K562 (cell line): ENCODE data around the gene RARRES1. TPM values are rescaled to one million over a fixed set of nuclear protein-coding genes. Genes with fewer than 3 reads are reported as not detected.

Experiments used
- CHD1 ChIP-seq: fragments of 200-600 bp; sonication (generic); IDR thresholded peaks from one replicate; pipeline ENCODE4 v1.6.1; 2012; ENCODE audit warnings: mild to moderate bottlenecking, moderate library complexity, low read length, inconsistent platforms
- DACH1 ChIP-seq: fragments of 450-650 bp; IDR thresholded peaks from 2 replicates; pipeline ENCODE4 v1.6.1; 2018; ENCODE audit not compliant: partially characterized antibody
- ELF2 ChIP-seq: fragments of 250-450 bp; sonication (Bioruptor Pico); IDR thresholded peaks from 2 replicates; pipeline ENCODE4 v1.5.0; 2021; ENCODE audit warnings: mild to moderate bottlenecking
- HMGN3 ChIP-seq: IDR thresholded peaks from 2 replicates; pipeline ENCODE4 v1.6.1; 2011; ENCODE audit warnings: borderline replicate concordance, low read depth, mild to moderate bottlenecking, mixed read lengths, low read length; ENCODE audit not compliant: insufficient read length; ENCODE audit errors: extremely low read depth
- MYBL2 ChIP-seq, 2 experiments: fragments of 450-650 bp in 1 of 2; sonication (generic) in 1 of 2; formaldehyde crosslinking in 1 of 2; IDR thresholded peaks; 2 replicates each; pipeline versions ENCODE4 v1.6.1 to v1.8.1; 2017 to 2022; ENCODE audit warnings: borderline replicate concordance in 1 of 2, inconsistent platforms in 1 of 2, low read depth in 1 of 2, mild to moderate bottlenecking in 1 of 2, missing genetic modification reagents in 1 of 2, moderate library complexity in 1 of 2
- NR2C1 ChIP-seq, 2 experiments: fragments of 450-650 bp; IDR thresholded peaks; 2 replicates each; pipeline ENCODE4 v1.6.1; 2017; ENCODE audit warnings: mild to moderate bottlenecking in 2 of 2, antibody characterized with exemption in 1 of 2, inconsistent platforms in 1 of 2, missing compliant biosample characterization in 1 of 2, missing genetic modification characterization in 1 of 2
- POLR2AphosphoS2 ChIP-seq: IDR thresholded peaks from 2 replicates; pipeline ENCODE4 v1.6.1; 2012; ENCODE audit warnings: low read length, improper control_type of control experiment
- PTTG1 ChIP-seq: fragments of 450-650 bp; IDR thresholded peaks from 2 replicates; pipeline ENCODE4 v1.6.1; 2016; ENCODE audit warnings: low read depth, mild to moderate bottlenecking, missing genetic modification characterization, missing compliant biosample characterization
- RBM22 ChIP-seq: fragments of 200-400 bp; formaldehyde crosslinking; IDR thresholded peaks from 2 replicates; pipeline ENCODE4 v1.6.1; 2018; ENCODE audit warnings: low read length, low read depth; ENCODE audit not compliant: poor library complexity, severe bottlenecking
- RREB1 ChIP-seq: fragments of 250-450 bp; sonication (Bioruptor Pico); IDR thresholded peaks from 2 replicates; pipeline ENCODE4 v1.4.0; 2020
- TAF15 ChIP-seq: fragments of 200-400 bp; formaldehyde crosslinking; IDR thresholded peaks from 2 replicates; pipeline ENCODE4 v1.6.1; 2017; ENCODE audit warnings: mild to moderate bottlenecking, low read depth, low read length, moderate library complexity
- THRAP3 ChIP-seq: fragments of 450-650 bp; IDR thresholded peaks from 2 replicates; pipeline ENCODE4 v1.6.1; 2016; ENCODE audit warnings: mild to moderate bottlenecking, inconsistent platforms, borderline replicate concordance
- XRCC4 ChIP-seq: IDR thresholded peaks from one replicate; pipeline ENCODE4 v1.6.1; 2011; ENCODE audit not compliant: insufficient read depth, insufficient read length; ENCODE audit errors: extremely low read depth
- ZBED1 ChIP-seq: IDR thresholded peaks from 2 replicates; pipeline ENCODE4 v1.6.1; 2014
- ZBTB1 ChIP-seq: sonication (generic); formaldehyde crosslinking; IDR thresholded peaks from 2 replicates; pipeline ENCODE4 v1.8.1; 2023; ENCODE audit warnings: missing genetic modification reagents, low read depth, mild to moderate bottlenecking, borderline replicate concordance
- ZBTB43 ChIP-seq: sonication (generic); formaldehyde crosslinking; IDR thresholded peaks from 2 replicates; pipeline ENCODE4 v1.8.0; 2023; ENCODE audit warnings: mild to moderate bottlenecking, missing genetic modification reagents
- ZNF12 ChIP-seq: sonication (generic); formaldehyde crosslinking; IDR thresholded peaks from 2 replicates; pipeline ENCODE4 v1.4.0; 2020; ENCODE audit warnings: mild to moderate bottlenecking, missing genetic modification reagents
- ZNF146 ChIP-seq: IDR thresholded peaks from one replicate; pipeline ENCODE4 v1.6.1; 2018; ENCODE audit warnings: missing compliant biosample characterization; ENCODE audit not compliant: unreplicated experiment
- ZNF174 ChIP-seq: fragments of 250-450 bp; sonication (Bioruptor Pico); IDR thresholded peaks from 2 replicates; pipeline ENCODE4 v1.4.0; 2020; ENCODE audit warnings: mild to moderate bottlenecking
- ZNF282 ChIP-seq: sonication (generic); formaldehyde crosslinking; IDR thresholded peaks from 2 replicates; pipeline ENCODE4 v1.8.1; 2023; ENCODE audit warnings: missing genetic modification reagents
- ZNF395 ChIP-seq: fragments of 200-800 bp; sonication (Bioruptor generic); IDR thresholded peaks from 2 replicates; pipeline ENCODE4 v1.6.1; 2017; ENCODE audit warnings: missing genetic modification characterization, missing compliant biosample characterization
- polyA plus RNA-seq, 8 experiments: library from polyadenylated mRNA; depleted of rRNA in 4 of 8; stranded (reverse) in 5 of 8; unstranded in 3 of 8; fragments of >200 nt; fragmentation: Nextera tagmentation in 2 of 8; fragmentation: Illumina TruSeq in 1 of 8; extraction: Ambion mirVana in 2 of 8; extraction: Trizol in 1 of 8; gene quantifications; 2 replicates each; pipeline versions ENCODE4 v1.2.1 to v1.2.3, GENCODE V29; 2011 to 2014; ENCODE audit warnings: inconsistent platforms in 1 of 8, missing spikeins in 1 of 8
- total RNA-seq, 7 experiments: library from RNA; depleted of rRNA in 6 of 7; stranded (reverse); fragments of >200 nt in 6 of 7; fragmentation: Illumina TruSeq in 2 of 7; extraction: Trizol in 2 of 7; gene quantifications; 2 replicates each; pipeline versions ENCODE4 v1.2.1 to v1.2.3, GENCODE V29; 2011 to 2021; ENCODE audit warnings: low replicate concordance in 1 of 7

The RARRES1 gene
- total and polyA plus RNA-seq, 9 of the 15 experiments (the other 6 are each of a cell fraction or from before 2014, with no cell fraction given), result not detected

- TF ChIP-seq ELF2, result no peak
- TF ChIP-seq POLR2AphosphoS2, result no peak
- peak; percentile 10; the same call in 1 of the 2 replicates for TF ChIP-seq ZNF174
- TF ChIP-seq RBM22, result no peak
- no peak for TF ChIP-seq ZBTB43
- no peak for TF ChIP-seq DACH1
- TF ChIP-seq ZNF146 (CRISPR knock-in tag), result no peak
- no peak for TF ChIP-seq ZNF12 (CRISPR knock-in tag)
- no peak for TF ChIP-seq NR2C1 (IDR thresholded peaks at IDR 0.05)
- TF ChIP-seq NR2C1 (tag; IDR thresholded peaks at IDR 0.05), result 0 out of 2 replicates have a peak, but pooled peaks have one; percentile 33
- TF ChIP-seq HMGN3, result no peak
- no peak for TF ChIP-seq XRCC4
- TF ChIP-seq MYBL2 (IDR thresholded peaks at IDR 0.05; ENCODE audit: low read depth), result 0 out of 2 replicates have a peak, but pooled peaks have one; percentile 17
- no peak for TF ChIP-seq MYBL2 (CRISPR knock-in tag; IDR thresholded peaks at IDR 0.05; ENCODE audit: borderline replicate concordance)
- TF ChIP-seq PTTG1 (tag), result no peak
- no peak for TF ChIP-seq THRAP3
- TF ChIP-seq CHD1, result no peak
- TF ChIP-seq ZBTB1 (CRISPR knock-in tag), result no peak
- TF ChIP-seq TAF15, result no peak
- TF ChIP-seq ZNF395 (CRISPR knock-in tag), result 0 out of 2 replicates have a peak, but pooled peaks have one; percentile 25
- TF ChIP-seq RREB1 (CRISPR knock-in tag), result no peak
- no peak for TF ChIP-seq ZNF282 (CRISPR knock-in tag)
- TF ChIP-seq ZBED1, result no peak
Observed at GRCh38 chr3:158713094-158713499, 19.2 kb downstream of the RARRES1 start (continued).
